Stimulated activated CD4-positive, alpha-beta T cell treated with anti-CD3 and anti-CD28 coated beads, TNF-alpha, amount 100 ng/mL, for 4 hours (primary cell): ENCODE results near the gene CDH26.
"Not testable (repeated sequence)": the region's sequence is repeated elsewhere in the genome, so short reads cannot be mapped to it uniquely, and the experiment has no call there.

ENCODE experiments used
- DNase-seq, 3 experiments: peaks; one replicate each; pipeline ENCODE4 v3.0.0-alpha.2; 2020; ENCODE audit warnings: low read depth in 3 of 3

The CDH26 gene

GRCh38 chr20:60013296-60014139 lies 55.3 kb downstream of the CDH26 start:
- DNase-seq: no peak

DNA sequence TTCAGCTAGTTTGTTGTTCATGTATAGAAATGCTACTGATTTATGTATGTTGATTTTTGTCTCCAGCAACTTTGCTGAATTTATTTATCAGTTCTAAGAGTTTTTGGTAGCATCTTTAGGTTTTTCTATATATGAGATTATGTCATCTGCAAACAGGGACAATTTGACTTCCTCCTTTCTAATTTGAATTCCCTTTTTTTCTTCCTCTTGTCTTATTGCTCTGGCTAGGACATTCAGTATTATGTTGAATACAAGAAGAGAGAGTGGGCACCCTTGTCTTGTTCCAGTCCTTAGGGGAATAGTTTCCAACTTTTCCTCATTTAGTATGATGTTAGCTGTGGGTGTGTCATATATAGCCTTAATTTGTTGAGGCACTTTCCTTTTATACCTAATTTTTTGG lies 58.2 kb downstream of the CDH26 start:
- no peak for DNase-seq

- no peak for DNase-seq
Observed at GRCh38 chr20:60020251-60020650, 62.0 kb downstream of the CDH26 start.

- DNase-seq: no peak
Observed at GRCh38 chr20:60021104-60021503, 62.9 kb downstream of the CDH26 start.

GRCh38 chr20:60022849-60023248 lies 64.6 kb downstream of the CDH26 start:
- DNase-seq: no peak

DNA sequence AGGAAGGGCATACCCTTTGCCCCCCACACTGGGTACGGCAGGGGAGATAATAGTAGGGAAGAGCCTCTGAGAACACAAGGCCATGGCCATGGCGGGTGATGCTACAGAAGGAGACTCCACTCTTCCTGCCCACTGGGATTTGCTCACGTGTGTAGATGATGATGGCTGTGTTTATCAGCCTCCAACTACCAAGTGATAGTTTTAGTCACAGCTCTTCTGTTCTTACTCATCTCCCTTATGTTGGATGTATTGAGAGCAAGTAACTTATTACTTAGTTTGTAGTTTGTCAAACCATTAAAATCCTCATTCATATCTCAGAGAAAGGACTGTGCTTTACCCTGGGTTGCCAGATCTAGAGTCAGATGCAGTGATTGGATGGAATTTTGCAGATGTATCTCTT lies 66.0 kb downstream of the CDH26 start:
- no peak for DNase-seq

DNA sequence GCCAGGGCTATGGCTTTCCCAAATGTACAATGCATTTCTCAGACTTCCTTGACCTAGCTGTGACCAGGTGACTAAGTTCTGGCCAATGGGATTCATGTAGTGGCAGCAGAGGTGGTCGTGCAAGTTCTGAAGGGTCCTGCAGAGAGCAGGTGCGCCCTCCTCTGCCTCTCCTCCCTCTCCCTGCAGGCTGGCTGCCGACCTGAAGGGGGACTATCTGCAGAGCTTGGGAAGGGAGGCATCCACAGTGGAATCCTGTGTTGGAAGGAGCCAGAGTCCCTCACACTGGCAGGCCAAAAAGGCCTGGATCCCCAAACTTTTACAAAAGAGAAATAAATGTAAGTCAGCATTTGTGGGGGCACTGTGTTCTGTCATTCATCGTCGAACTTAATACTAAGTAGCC lies 66.6 kb downstream of the CDH26 start:
- no peak for DNase-seq

- DNase-seq: no peak
Observed at GRCh38 chr20:60026010-60026409, 67.8 kb downstream of the CDH26 start.

DNA sequence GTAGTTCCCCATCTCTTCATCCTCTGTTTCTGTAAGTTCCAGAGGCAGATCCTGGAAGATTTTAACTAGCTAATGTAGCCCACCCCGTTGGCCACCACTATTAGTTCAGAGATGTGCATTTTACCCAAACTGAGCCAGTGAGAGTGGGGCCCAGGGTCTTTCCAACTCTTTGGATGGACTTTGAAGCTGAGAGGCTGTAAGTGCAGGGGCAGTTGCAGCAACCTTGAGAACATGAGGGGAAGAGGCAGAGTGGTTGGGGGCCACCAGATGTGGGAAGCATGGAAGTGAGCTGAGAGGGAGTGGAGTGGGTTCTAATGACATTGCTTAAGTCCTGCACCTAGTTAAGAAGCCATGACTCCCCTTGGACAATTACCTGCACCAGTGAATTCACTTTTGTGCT lies 72.2 kb downstream of the CDH26 start:
- no peak for DNase-seq

DNA sequence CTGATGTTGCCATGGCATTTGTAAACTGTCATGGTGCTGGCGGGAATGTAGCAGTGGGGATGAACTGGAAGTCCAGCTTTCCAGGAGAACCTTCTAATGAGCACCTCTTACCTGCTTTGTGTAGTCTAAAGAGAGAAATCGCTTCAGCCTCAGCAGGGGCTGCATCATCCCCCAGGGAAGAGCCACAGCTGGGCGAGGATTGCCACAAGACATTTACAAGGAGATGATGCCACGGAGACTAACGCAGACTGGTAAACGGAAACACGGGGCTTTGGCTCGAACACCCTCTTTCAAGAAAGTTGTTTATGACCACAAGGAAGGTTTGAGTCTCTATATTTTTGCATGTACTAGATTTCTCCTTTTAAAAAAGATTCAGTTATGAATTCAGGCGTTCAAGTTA lies 72.9 kb downstream of the CDH26 start:
- no peak for DNase-seq

DNA sequence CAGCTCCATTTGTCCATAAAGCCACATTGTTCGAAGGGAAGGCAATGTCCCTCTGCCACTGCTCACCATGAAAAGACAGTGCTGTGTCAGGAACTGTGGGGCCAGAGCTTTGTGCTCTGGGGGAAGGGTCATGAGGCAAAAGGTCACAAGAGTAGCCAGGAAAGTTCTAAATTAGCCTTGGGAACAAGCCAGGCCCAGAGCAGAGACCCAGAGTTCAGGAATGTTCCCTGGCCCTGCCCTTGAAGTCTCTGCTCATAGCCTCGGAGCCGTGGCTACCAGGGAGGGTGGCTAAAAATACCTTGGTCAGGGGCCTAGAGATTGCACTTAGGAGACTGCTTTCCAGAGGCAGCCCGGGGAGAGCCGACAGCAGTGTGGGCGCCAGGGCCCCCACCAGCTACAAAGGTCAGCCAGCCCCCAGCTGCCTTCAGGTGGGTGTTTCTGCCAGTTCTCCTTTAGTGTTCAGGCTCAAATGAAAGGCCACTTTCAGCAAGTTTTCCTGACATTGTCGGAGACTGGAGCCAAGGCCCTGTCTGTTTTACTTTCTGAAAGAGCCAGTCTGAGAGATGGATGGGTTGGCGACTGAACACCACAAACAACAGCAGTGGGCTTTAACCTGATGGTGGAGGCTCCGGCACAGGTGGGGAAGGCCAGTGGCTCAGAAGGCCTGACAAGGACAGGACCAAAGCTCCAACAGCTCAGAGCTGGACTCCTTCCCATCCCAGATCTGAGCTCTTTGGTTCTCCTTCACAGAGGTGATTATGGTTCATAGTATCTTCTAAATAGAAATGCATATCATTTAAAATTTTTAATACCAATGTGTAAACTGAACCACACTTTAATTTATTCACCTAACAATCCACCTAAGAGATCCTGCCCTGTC lies 76.2 kb downstream of the CDH26 start:
- DNase-seq: no peak

DNA sequence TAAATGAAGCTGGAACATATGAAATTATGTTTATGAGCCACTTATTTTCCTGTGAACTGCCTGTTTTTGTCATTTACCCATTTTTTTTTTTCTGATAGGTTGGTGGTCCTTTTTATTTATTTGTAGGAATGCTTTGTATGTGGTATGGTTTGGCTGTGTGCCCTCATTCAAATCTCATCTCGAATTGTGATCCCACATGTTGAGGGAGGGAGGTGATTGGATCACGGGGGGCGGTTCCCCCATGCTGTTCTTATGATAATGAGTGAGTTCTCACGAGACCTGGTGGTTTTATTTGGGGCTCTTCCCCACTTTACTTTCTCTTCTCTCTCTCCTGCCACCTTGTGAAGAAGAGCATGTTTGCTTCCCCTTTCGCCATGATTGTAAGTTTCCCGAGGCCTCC lies 77.3 kb downstream of the CDH26 start:
- no peak for DNase-seq

DNA sequence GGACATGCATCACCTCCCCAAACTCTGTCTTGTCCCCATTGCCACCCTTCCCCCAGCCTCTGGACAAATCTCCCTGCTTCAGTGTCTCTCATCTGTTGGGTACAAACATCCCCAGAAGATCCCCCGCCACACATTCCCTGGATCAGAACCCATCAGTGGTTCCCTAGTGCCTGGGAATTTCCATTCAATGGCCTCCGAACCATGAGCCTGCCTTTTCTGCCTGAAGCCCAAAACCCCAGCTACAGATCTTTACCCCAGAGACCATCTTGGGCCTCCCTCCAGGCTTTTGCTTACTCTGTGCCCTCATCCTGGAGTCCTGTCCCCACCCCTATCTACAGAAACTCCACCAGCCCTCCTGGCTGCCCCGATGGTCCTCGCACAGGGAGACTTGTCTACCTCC lies 78.1 kb downstream of the CDH26 start:
- no peak for DNase-seq

GRCh38 chr20:60036746-60037499 lies 78.7 kb downstream of the CDH26 start:
- no peak for DNase-seq

DNA sequence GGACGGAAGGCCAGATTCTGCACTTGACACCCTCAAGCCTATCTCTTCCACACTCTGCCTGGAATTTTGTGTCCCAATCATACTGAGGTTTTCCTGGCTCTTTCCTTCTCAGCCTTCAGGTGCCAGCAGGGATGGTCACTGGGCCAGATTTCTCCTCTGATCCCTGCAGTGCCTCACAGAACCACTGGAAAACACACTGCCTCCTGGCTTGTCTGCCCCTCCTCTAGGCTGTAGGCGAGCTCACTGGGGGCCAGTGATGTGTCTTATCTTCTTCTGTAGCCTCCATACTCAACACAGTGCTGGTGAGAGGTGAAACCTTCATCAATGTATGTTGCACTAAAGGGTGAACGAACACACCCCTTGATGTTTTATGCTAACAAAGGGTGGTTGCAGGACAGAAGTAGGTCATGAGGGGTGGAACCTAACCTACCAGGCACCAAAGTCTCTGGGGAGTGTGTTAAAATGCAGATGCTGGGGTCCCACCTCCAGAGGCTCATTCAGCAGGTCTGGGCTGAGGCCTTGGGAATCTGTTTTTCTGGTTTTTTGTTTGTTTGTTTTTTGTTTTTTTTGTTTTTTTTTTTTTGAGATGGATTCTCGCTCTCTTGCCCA lies 80.3 kb downstream of the CDH26 start:
- DNase-seq: no peak

- DNase-seq: no peak
Observed at GRCh38 chr20:60039526-60039925, 81.3 kb downstream of the CDH26 start.

DNA sequence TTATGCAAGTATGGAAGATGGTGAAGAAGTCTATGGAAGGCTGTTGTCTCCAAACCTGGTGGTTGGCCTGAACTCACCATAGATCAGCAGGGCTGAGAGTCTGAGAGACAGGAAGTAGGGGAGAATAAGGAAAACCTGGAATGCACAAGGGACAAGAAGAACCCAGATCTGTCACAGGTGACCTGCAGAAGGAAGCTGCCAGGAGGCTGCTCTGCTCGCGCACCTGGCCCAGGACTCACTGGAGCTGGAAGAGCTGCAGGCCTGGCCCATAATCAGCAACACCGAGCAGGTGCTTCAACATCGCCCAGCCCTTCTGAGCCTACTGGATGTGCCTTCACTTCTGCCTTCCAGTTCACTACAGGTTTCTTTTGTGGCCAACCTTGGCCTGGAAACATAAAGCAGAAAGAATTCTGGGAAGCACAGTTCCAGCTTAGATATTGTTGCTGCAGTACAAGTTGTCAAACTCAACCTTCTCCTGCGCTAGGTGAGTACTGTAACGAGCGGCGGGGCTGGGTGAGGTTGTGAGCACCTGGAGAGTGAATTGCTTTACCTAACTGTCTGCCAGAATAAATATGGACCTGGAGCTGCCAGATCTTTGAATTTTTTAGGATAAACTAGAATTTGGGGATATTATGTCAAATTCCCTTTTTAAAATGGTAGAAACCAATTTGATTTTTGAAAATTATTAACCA lies 82.4 kb downstream of the CDH26 start:
- no peak for DNase-seq

DNA sequence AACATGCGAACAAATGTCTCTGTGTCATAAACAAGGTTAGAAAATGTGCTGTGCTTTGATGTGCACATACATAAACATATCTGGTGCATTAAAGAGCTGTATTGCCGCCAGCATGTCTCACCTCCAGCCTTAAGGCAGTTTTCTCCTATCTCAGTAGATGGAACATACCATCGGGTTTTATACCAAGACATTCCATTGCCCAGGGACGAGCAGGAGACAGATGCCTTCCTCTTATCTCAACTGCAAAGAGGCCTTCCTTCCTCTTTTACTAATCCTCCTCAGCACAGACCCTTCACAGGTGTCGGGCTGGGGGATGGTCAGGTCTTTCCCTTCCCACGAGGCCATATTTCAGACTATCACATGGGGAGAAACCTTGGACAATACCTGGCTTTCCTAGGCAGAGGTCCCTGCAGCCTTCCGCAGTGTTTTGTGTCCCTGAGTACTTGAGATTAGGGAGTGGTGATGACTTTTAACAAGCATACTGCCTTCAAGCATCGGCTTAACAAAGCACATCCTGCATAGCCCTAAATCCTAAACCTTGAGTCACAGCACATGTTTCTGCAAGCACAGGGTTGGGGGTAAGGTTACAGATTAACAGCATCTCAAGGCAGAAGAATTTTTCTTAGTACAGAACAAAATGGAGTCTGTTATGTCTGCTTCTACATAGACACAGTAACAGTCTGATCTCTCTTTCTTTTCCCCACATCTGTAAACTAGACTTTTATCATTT lies 83.4 kb downstream of the CDH26 start:
- not testable (repeated sequence) for DNase-seq

DNA sequence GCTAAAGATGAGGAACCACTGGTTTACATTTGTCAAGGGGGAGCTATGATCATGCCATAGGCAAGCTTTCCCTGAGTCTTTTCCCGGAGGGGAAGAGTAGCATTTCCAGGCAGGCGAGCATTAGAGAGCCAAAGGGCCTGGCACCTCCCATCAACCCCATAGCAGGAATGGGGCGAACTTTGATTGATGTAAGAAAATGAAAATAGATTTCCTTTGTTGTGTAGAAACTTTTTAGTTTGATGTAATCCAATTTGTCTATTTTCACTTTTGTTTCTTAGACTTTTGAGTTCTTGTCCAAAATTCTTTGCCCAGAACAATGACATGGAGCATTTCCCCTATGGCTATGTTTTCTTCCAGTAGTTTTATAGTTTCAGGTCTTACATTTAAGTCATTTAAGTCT lies 85.2 kb downstream of the CDH26 start:
- no peak for DNase-seq

GRCh38 chr20:60046011-60046413 lies 87.8 kb downstream of the CDH26 start:
- no peak for DNase-seq

DNA sequence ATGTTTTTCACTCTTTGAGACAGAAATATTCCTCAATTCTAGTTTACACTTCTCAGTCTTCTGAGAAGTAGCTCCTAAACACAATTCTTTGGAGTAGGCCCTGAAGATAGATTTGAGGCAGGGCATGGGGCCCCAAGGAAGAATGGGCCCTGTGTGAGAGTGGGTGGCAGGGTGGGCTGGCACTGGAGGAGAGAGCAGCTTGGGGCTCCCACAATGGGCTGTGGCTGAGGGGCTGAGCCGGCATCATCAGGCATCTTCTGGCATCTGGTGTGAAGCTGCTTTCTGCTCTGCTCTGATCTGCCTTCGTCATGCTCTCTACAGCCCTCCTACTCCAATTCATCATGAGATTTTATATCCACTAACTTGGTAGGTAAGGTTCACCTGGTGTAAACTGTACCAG lies 88.2 kb downstream of the CDH26 start:
- DNase-seq: no peak
